GM18868 (cell line): ENCODE results near the gene HSPA1A.
A peak's percentile ranks its signal among the peaks of the same experiment; 100 is the strongest.

Experiments used
- ATAC-seq: cut with Tn5 transposase; IDR thresholded peaks from one replicate; pipeline ENCODE4 v1.9.1; 2021; ENCODE audit warnings: mild to moderate bottlenecking, moderate library complexity; ENCODE audit not compliant: unreplicated experiment

The HSPA1A gene

GRCh38 chr6:31815025-31815838 is at the start of gene HSPA1A, which contains the start of gene HSPA1L:
Gene HSPA1A, plus strand, starts transcription at chr6:31815543. Its CDS starts 214 bp downstream, at chr6:31815757.
Gene HSPA1L, minus strand, starts transcription at chr6:31815283. Its CDS starts 3,311 bp downstream, at chr6:31811972.
- ATAC-seq: peak; percentile 33

- no peak for ATAC-seq
Observed at GRCh38 chr6:31765559-31765909, 49.8 kb upstream of the HSPA1A start.

DNA sequence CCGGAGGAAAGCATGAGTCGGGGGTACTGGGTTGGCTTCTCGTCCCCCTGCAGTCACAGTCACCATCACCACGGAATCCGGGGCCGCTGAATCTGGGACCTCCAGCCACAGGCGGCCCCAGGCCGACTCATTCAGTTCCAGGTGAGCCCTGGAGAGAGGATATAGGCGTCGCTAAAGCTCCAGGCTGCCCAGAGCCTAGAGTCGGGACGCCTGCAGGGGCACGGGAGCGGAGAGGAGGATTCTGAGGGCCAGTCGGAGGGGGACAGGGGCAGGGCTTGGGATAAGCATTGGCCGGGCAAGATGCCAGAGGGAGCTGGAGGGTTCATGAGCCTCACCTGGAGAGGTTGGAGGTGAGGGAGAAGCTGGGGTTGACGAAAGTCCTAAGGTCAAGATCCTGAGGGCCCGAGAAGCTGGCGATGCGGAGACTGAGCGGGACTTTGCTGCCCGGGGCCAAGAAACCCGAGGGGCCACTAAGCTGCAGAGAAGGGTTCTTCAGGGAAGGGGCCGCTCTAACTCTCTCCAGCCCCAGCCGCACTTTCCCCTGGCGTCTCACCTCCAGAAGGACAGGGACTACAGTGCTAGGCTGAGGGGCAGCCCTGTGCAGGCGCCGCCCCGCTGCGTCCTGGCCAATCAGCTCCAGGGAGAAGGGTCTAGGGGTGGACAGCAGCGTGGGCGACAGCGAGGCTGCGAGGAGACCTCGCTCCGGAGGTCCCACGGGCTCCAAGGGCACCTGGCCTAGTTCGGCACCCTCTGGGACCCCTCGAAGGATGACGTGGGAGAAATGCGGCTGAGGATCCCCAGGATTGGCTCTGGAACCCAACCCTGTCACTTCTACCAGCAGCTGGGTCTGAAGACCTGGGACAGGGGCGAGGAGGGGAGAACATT is 49.2 kb upstream of the HSPA1A start:
- no peak for ATAC-seq

GRCh38 chr6:31767096-31767645 is 48.2 kb upstream of the HSPA1A start:
- ATAC-seq: no peak

- ATAC-seq: no peak
Observed at GRCh38 chr6:31768363-31769257, 46.7 kb upstream of the HSPA1A start.

DNA sequence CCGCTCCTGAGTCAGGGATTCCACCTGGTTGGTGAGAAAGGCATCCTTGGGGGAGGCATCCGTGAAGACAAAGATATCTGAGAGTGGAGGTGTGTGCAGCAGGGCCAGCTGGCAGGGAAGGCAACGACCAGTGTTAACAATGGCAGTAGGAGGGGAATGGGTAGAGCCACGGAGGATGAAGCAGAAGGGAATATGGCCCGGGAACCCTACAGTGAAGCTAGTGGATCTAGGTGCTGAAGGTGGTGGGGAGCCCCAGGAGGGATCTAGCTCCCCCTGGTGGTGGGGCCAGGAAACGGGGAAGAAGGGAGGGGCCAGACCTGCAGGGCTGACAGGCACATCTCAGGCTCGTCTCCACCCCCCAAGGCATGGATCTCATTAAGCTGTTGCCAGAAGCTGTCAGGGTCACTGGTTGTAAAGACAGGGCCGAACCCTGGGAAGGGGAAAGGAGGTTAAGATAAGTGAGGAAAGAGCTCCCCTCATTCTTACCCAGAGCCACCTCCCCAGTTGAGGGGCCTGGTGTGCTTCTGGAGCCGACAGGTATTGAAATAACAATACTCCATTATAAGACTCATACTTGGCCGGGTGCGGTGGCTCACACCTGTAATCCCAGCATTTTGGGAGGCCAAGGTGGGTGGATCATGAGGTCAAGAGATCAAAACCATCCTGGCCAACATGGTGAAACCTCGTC is 45.5 kb upstream of the HSPA1A start:
- ATAC-seq: no peak

- ATAC-seq: no peak
Observed at GRCh38 chr6:31770860-31771259, 44.5 kb upstream of the HSPA1A start.

DNA sequence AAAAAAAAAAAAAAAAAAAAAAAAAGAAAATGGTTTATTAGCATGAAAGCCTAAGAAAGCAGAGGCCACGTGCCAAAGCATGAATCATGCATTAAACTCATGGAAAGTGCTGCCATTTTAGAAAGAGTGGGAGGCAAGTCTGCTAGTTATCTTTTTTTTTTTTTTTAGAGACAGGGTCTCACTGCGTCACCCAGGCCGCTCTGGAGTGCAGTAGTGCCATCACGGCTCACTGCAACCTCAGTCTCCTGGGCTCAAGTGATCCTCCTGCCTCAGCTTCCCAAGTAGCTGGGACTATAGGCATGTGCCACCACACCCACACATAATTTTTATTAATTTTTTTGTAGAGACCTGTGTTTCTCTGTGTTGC is 43.4 kb upstream of the HSPA1A start:
- ATAC-seq: no peak

GRCh38 chr6:31775184-31775583 is 40.2 kb upstream of the HSPA1A start:
- ATAC-seq: no peak

GRCh38 chr6:31775633-31776484 is 39.5 kb upstream of the HSPA1A start:
- no peak for ATAC-seq

DNA sequence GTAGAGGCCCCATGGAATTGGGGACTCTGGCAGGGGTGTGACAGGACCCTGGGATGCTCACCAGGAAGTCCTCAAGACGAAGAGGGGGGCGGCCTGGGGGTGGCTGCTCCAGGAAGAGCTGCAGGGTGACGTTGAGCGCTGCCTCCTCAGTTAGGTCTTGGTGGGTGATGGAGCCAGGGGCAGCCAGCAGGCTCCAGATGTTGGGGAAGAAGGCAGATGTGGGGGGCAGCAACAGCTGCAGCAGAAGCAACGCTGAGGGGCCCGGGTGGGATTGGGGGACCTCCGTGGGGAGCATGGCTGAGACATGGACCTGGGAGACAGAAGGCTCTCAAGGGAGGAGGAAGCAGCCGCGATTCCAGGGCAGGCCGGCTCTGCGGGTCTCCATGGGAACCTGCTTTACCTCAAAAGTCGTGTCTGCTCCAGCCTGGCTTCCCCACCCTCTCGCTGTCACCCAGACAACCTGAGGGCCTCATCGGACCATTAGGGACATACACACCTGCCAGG is 38.8 kb upstream of the HSPA1A start:
- ATAC-seq: no peak

- peak; percentile 87 for ATAC-seq
Observed at GRCh38 chr6:31776989-31777666, 38.2 kb upstream of the HSPA1A start, which contains the start of gene VWA7. Gene VWA7, minus strand, starts transcription at chr6:31777328. Its CDS starts 549 bp downstream, at chr6:31776779.

GRCh38 chr6:31777667-31778050 is 37.7 kb upstream of the HSPA1A start:
- no peak for ATAC-seq

DNA sequence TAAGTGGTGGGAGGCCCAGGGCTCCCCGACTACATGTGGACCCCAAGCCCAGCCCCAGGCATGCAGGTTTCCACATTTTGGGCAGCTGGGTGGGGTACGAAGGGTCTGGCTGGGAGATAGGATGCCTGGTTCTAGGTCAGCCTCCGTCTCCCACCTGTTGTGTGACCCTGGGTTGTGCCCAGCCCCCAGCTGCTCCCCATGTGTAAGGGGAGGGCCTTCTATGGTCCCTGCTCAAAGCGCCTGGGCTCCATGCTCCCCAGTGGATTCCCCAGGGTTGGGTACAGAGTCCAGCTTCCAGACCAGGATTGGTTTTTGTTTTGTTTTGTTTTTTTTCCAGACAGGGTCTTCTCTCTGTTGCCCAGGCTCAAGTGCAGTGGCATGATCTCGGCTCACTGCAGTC is 37.1 kb upstream of the HSPA1A start:
- no peak for ATAC-seq

DNA sequence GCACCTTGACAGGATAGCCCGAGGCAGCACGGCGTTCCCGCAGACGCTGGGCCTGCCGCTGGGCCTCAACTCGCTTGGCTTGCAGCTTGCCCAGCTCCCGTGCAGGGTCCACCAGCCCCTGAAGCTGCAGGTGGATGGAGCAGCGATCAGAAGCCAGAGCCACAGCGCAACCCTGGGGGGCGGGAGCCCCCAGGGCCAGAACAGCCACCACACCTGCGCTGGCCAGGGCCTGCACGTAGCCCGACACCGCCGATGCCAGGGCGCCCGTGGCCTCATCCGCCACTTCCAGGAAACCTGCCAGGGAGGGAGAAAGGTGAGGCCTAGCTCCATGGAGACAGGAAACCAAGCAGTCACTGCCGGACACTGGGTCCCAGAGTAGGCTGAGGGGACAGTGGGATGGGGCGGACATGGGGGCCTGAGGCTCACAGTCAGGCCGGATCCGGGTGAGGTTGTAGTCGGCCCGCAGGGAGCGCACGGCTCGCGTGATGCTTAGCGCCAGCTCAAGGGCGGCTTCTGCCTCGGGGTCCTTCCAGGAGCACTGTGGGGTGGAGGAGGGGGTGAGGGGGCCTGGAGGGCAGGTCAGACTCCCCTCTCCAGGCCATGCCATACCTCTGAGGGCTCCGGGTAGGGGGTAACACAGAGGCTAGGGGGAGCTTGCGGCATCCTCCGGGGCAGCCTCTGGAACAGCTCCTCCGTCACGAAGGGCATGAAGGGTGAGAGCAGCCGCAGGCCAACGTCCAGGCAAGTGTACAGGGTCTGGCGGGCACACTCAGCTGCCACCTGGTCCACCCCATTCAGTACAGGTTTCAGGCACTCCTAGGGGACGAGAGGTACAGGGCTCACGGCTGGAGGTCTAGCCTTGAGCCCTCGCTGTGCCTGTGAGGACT is 36.1 kb upstream of the HSPA1A start:
- no peak for ATAC-seq

GRCh38 chr6:31779908-31780307 is 35.4 kb upstream of the HSPA1A start:
- no peak for ATAC-seq

DNA sequence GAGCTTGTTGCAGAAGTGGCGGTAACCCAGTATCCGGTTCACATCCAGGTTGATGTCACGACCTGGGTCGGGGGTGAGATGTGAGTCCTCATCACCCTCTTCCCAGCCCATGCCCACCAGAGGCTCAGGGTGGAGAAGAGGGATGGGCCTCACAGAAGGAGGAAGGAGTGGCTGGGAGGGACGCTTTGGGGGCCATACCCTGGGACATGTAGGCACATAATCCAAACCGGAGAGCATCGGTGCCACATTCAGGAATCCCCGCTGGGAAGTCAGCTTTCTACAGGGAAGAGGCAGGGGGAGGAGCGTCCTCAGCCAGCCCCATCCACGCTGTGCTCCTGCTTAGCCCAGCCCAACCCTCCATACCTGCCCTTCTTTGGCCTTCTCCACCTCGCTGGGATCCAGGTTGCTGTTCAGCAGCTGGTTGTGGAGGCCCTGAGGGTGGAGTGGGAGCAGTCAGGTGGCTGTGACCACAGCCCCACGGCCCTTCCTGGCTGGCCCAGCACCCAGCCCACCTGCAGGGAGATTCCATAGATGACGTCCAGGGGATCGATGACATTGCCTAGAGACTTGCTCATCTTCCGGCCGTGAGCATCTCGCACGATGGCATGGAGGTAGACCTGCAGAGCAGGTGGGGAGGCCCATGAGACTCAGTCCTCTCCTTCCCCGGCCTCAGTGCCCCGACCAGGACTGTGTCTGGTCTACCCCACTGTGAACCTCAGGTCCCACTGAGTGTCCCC is 34.7 kb upstream of the HSPA1A start:
- ATAC-seq: no peak
